Measurements from ENCODE around the gene ANKRD44. TPM values are rescaled to one million over a fixed set of nuclear protein-coding genes. Genes with fewer than 3 reads are reported as not detected.

Gene ANKRD44
- total and polyA plus RNA-seq, 2 experiments from 2014 or later, result 2.9 to 4.9 TPM

DNA sequence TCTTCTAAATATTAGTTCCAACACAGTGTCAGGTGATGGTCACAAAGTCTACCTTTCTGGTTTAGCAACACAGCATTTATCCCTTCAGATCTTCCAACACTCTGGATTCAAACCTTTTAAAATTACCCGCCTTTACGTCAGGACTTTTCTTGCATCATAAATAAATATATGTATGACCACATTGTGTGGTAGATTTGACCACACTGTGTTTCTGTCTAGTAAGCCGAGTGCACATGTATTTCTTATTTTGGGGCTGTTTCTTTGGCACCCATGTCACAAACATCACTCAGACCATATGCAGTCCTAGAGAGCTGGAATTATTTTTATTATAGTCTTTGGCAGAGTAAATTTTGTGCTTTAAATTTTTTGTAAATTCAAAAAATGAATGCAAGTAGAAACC lies 172.1 kb downstream of the ANKRD44 start:
- Histone ChIP-seq H3F3A (ENCODE audit: insufficient read depth) (no peaks in the 10 kb centered on the region; the same call in 1 of the 2 replicates), H3K4me1 (ENCODE audit: insufficient read depth) (peaks cover 18% of the 10 kb centered on the region), H3K4me3 (no peak overlapping the region), H3K79me2 (ENCODE audit: insufficient read depth) (no peaks in the 10 kb centered on the region), H3K27ac (no peak overlapping the region), H3K9me2 (ENCODE audit: insufficient read depth) (no peaks in the 10 kb centered on the region), H3K9me3 (ENCODE audit: low read depth) (no peaks in the 10 kb centered on the region), H3K9ac (no peak overlapping the region), H3K36me3 (ENCODE audit: low read depth) (no peaks in the 10 kb centered on the region), H3K4me2 (ENCODE audit: unreplicated experiment) (no peak overlapping the region), H2AFZ (no peak overlapping the region), H4K20me1 (ENCODE audit: insufficient read depth) (no peaks in the 10 kb centered on the region), H3K27me3 (replicated peaks; ENCODE audit: insufficient read depth) (no peaks in the 10 kb centered on the region)
- no peak for TF ChIP-seq EZH2phosphoT487 (IDR thresholded peaks at IDR 0.05; ENCODE audit: insufficient read depth, low read depth)
- TF ChIP-seq EZH2 (IDR thresholded peaks at IDR 0.05; ENCODE audit: insufficient read depth, poor library complexity, severe bottlenecking), result no peak
- in situ Hi-C loops (cut with MboI), result no loop called here
- DNase-seq, result no peak
- 71 to 87% methylated on average over 3 of the region's 3 CpGs for WGBS, 2 experiments (ENCODE audit: low coverage in 1 of 2, low lambda C conversion rate in 2 of 2, missing lambda C conversion rate in 2 of 2)

DNA sequence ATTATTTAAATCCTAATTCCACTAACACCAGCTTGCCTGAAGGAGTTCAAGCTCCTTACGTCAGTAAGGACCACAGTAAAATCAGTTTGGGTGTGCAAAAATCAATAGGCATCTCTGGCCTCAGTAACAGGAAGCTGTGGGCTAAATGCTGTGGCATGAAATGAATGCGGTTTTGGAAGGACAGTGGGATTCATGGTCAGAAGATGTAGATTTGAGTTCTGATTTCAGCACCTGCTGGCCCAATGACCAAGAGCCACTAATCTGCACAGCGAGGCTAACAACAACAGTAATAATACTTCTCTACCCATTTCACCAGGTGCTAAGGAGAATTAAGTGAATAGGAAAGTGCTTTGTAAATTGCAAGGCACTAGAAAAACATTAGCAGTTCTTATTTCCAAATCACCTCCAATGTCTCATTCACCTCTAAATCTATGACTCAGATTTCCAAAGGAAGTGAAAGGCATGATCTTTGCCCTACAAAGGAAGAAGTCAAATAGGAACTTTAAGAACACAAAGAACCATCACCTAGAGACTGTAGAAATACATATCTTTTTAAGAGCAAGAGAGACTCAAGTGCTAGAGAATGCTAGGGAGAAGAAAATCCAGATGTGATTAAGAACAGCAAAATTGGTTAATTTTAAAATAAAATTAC lies 172.6 kb downstream of the ANKRD44 start:
- no peak overlapping the region for H3K9ac ChIP-seq
- H2AFZ ChIP-seq, result no peak overlapping the region
- no peak overlapping the region for H3K27ac ChIP-seq
- no peaks in the 10 kb centered on the region for H3K27me3 ChIP-seq (replicated peaks; ENCODE audit: insufficient read depth)
- H3K4me2 ChIP-seq (ENCODE audit: unreplicated experiment), result peak overlapping the region; percentile 27
- H3K9me3 ChIP-seq (ENCODE audit: low read depth), result no peaks in the 10 kb centered on the region
- H3K9me2 ChIP-seq (ENCODE audit: insufficient read depth), result no peaks in the 10 kb centered on the region
- 79 to 85% methylated on average over 3 of the region's 3 CpGs for WGBS, 2 experiments (ENCODE audit: low coverage in 1 of 2, low lambda C conversion rate in 2 of 2, missing lambda C conversion rate in 2 of 2)
- TF ChIP-seq EZH2 (IDR thresholded peaks at IDR 0.05; ENCODE audit: insufficient read depth, poor library complexity, severe bottlenecking) (no peak), EZH2phosphoT487 (IDR thresholded peaks at IDR 0.05; ENCODE audit: insufficient read depth, low read depth) (no peak)
- H3K4me1 ChIP-seq (ENCODE audit: insufficient read depth), result peaks cover 18% of the 10 kb centered on the region
- no peaks in the 10 kb centered on the region for H3K36me3 ChIP-seq (ENCODE audit: low read depth)
- peak; percentile 11 for DNase-seq
- no peaks in the 10 kb centered on the region for H3K79me2 ChIP-seq (ENCODE audit: insufficient read depth)
- no peak overlapping the region for H3K4me3 ChIP-seq
- in situ Hi-C loops (cut with MboI), result no loop called here
- no peaks in the 10 kb centered on the region; the same call in 1 of the 2 replicates for H3F3A ChIP-seq (ENCODE audit: insufficient read depth)
- no peaks in the 10 kb centered on the region for H4K20me1 ChIP-seq (ENCODE audit: insufficient read depth)

GRCh38 chr2:197137231-197137630 lies 173.3 kb downstream of the ANKRD44 start:
- no peaks in the 10 kb centered on the region for H3K9me3 ChIP-seq (ENCODE audit: low read depth)
- no peaks in the 10 kb centered on the region for H3K36me3 ChIP-seq (ENCODE audit: low read depth)
- no peak overlapping the region for H3K27ac ChIP-seq
- in situ Hi-C loops (cut with MboI), result no loop called here
- no peaks in the 10 kb centered on the region for H3K9me2 ChIP-seq (ENCODE audit: insufficient read depth)
- no peaks in the 10 kb centered on the region for H3K79me2 ChIP-seq (ENCODE audit: insufficient read depth)
- no peaks in the 10 kb centered on the region for H3K27me3 ChIP-seq (replicated peaks; ENCODE audit: insufficient read depth)
- DNase-seq, result peak; percentile 74
- no peak overlapping the region for H3K4me3 ChIP-seq
- no peak overlapping the region for H3K9ac ChIP-seq
- H3F3A ChIP-seq (ENCODE audit: insufficient read depth), result no peaks in the 10 kb centered on the region; the same call in 1 of the 2 replicates
- no peak for TF ChIP-seq EZH2phosphoT487 (IDR thresholded peaks at IDR 0.05; ENCODE audit: insufficient read depth, low read depth)
- TF ChIP-seq EZH2 (IDR thresholded peaks at IDR 0.05; ENCODE audit: insufficient read depth, poor library complexity, severe bottlenecking), result no peak
- peaks cover 18% of the 10 kb centered on the region for H3K4me1 ChIP-seq (ENCODE audit: insufficient read depth)
- H3K4me2 ChIP-seq (ENCODE audit: unreplicated experiment), result peak overlapping the region; percentile 9
- WGBS, 2 experiments (ENCODE audit: low coverage in 1 of 2, low lambda C conversion rate in 2 of 2, missing lambda C conversion rate in 2 of 2), result 82 to 85% methylated on average over 4 of the region's 4 CpGs
- H2AFZ ChIP-seq, result no peak overlapping the region
- H4K20me1 ChIP-seq (ENCODE audit: insufficient read depth), result no peaks in the 10 kb centered on the region

DNA sequence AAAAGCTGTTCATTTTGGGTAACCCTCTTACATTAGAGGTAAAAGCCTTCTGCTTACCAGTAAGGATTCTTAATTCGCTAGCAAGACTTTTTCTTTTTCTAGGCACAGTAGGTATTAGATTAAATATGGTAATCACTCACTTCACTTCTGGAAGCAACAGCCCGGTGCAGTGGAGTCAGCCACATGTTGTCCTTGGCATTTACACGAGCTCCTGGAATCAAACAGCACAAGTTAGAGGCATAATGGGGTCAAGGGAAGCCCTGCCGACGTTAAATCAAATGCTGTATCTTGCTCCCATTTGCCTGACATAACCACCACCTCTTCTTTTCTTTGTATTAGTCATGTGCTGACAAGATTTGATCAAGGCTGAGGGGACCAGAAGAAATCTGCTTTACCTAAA lies 174.1 kb downstream of the ANKRD44 start:
- Histone ChIP-seq H3K27me3 (replicated peaks; ENCODE audit: insufficient read depth) (no peaks in the 10 kb centered on the region), H2AFZ (no peak overlapping the region), H3K9me2 (ENCODE audit: insufficient read depth) (no peaks in the 10 kb centered on the region), H3K36me3 (ENCODE audit: low read depth) (no peaks in the 10 kb centered on the region), H3K4me2 (ENCODE audit: unreplicated experiment) (peak overlapping the region; percentile 9), H3K27ac (no peak overlapping the region), H4K20me1 (ENCODE audit: insufficient read depth) (no peaks in the 10 kb centered on the region), H3K9me3 (ENCODE audit: low read depth) (no peaks in the 10 kb centered on the region), H3K4me3 (no peak overlapping the region), H3K4me1 (ENCODE audit: insufficient read depth) (peaks cover 18% of the 10 kb centered on the region), H3F3A (ENCODE audit: insufficient read depth) (no peaks in the 10 kb centered on the region; the same call in 1 of the 2 replicates), H3K79me2 (ENCODE audit: insufficient read depth) (no peaks in the 10 kb centered on the region), H3K9ac (no peak overlapping the region)
- no peak for TF ChIP-seq EZH2 (IDR thresholded peaks at IDR 0.05; ENCODE audit: insufficient read depth, poor library complexity, severe bottlenecking)
- no peak for TF ChIP-seq EZH2phosphoT487 (IDR thresholded peaks at IDR 0.05; ENCODE audit: insufficient read depth, low read depth)
- 27 to 29% methylated on average over 5 of the region's 5 CpGs for WGBS, 2 experiments (ENCODE audit: low coverage in 1 of 2, low lambda C conversion rate in 2 of 2, missing lambda C conversion rate in 2 of 2)
- in situ Hi-C loops (cut with MboI), result no loop called here
- DNase-seq, result no peak
